Muscle layer of duodenum (tissue), 2 donors: Measurements from ENCODE around the gene TSPAN2.

ENCODE experiments used
- H3K27ac ChIP-seq: one replicate; pipeline ENCODE4 v1.7.0; 2013; ENCODE audit warnings: mild to moderate bottlenecking, low read length
- H3K27me3 ChIP-seq: one replicate; pipeline ENCODE4 v1.7.0; 2013; ENCODE audit warnings: low read depth, mild to moderate bottlenecking, control low read depth, low read length
- H3K36me3 ChIP-seq, 2 donors: one replicate each; pipeline ENCODE4 v1.7.0; 2013; ENCODE audit warnings: low read length in 2 of 2, control low read depth in 1 of 2, mild to moderate bottlenecking in 1 of 2; ENCODE audit not compliant: insufficient read depth in 2 of 2, control insufficient read depth in 1 of 2
- H3K4me1 ChIP-seq, 2 donors: one replicate each; pipeline ENCODE4 v1.7.0; 2013; ENCODE audit warnings: low read length in 2 of 2, mild to moderate bottlenecking in 2 of 2, control low read depth in 1 of 2, moderate library complexity in 1 of 2; ENCODE audit not compliant: insufficient read depth in 2 of 2, control insufficient read depth in 1 of 2
- H3K4me3 ChIP-seq, 2 donors: one replicate each; pipeline ENCODE4 v1.7.0; 2013; ENCODE audit warnings: low read length in 2 of 2, low read depth in 1 of 2, mild to moderate bottlenecking in 1 of 2
- H3K9me3 ChIP-seq, 2 donors: one replicate each; pipeline ENCODE4 v1.7.0; 2013; ENCODE audit warnings: low read length in 2 of 2, control low read depth in 1 of 2, mild to moderate bottlenecking in 1 of 2; ENCODE audit not compliant: control insufficient read depth in 1 of 2
- donor health status: healthy.

The TSPAN2 gene

DNA sequence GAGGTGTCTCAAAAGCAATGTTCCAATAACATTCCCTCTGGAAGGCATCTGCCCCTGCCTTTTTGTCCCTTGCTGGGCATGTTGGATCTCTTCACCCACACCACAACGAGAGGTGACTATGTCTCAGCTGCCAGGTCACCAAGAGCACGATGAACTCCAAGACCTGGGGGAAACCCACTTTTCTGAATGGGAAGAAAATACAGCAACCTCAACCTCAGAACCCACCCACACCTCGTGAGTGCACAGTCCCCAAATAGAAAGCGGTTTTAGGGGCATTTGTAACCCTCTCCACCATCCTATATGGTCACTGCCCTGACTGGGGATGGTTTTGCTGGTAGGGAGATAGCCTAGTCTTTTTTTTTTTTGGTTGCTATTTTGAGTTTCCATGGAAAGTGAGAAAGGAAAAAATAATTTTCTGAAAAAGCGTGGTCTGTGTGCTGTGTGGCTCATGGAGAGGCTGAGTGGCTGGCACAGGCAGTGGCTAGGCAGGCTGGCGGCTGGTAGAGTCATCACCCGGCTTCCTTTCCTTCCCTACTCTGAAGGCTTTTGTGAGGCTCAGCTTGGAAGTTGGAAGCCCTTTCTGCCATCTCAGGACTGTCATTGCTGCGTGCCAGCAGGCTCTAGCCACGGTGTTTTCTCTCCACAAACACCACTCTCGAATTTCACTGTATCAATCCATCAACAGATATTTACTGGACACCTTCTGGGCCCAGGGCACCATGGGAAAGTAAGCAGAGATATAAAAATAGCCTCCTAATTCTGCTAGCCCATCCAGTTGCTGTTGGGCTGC lies 15.8 kb downstream of the TSPAN2 start:
- Histone ChIP-seq H3K27me3 (no peaks in the 10 kb centered on the region), H3K9me3 (no peaks in the 10 kb centered on the region), H3K4me3 (no peak overlapping the region), H3K27ac (no peak overlapping the region), H3K36me3 (no peaks in the 10 kb centered on the region), H3K4me1 (peaks cover 0 to 11% of the 10 kb centered on the region in 2 donors)

DNA sequence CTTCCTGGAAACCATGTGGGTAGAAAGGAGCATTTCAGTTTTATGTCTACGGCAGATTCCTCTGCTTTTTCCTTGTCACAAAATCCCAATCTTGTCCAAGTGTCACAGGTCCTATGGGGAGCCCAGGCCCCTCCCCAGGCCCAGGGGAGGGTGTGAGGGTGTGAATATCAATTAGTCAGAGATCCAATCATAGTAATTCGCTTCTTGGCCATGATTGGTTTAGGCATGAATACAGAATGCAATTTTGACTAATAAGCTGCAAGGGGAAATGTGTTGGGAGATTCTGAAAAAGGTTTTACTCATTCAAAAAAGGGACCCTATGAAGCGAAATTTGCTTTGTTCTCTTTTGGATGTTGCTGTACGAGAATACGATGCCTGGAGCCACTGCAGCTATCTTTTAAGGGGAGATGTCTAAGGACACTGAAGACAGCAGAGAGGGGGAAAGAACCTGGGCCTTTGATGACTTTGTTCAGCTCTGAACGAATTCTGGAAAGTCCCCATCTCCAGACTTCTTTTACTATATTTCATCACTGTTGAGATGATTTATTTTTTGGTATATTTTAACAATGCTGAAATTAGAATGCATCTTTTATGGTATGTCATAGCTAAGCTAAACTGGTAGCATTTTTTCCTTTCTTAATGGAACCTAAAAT lies 18.2 kb downstream of the TSPAN2 start:
- Histone ChIP-seq H3K27ac (no peak overlapping the region), H3K4me1 (peaks cover 7 to 11% of the 10 kb centered on the region in 2 donors), H3K9me3 (no peaks in the 10 kb centered on the region), H3K4me3 (no peak overlapping the region), H3K27me3 (no peaks in the 10 kb centered on the region), H3K36me3 (no peaks in the 10 kb centered on the region)

DNA sequence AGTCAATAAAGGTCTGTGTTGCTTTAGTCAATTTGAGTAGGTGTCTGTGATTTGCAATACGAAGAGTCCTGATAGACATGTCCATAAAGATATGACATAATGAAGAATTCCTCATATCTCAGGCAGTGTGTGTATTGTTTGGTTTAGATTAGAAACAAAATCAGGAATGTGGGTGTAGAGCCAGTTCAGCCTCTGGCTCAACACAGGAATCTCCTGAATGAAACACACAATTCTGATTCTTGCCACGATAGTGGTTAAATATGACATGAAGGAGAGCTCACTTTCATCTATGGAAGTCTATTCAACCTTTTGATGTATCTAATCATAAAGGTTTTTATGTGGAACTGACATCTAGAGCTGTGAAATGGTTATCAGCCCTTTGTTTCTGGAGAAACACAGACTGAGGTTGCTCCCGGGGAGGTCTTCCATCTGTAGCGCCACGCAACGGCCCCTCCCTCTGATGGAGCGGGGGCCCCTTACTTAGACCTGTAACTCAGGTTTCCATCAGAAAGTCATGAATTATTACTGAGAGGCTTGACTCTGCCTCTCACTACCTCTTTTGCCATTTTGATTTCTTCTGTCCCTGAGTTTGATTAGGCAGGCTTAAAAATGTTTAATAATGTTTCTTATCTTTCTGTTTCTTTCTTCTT lies 19.5 kb downstream of the TSPAN2 start:
- peaks cover 7 to 11% of the 10 kb centered on the region in 2 donors for H3K4me1 ChIP-seq
- H3K9me3 ChIP-seq: no peaks in the 10 kb centered on the region
- no peak overlapping the region for H3K4me3 ChIP-seq
- peak overlapping the region; percentile 33 for H3K27ac ChIP-seq
- no peaks in the 10 kb centered on the region for H3K27me3 ChIP-seq
- H3K36me3 ChIP-seq: no peaks in the 10 kb centered on the region

DNA sequence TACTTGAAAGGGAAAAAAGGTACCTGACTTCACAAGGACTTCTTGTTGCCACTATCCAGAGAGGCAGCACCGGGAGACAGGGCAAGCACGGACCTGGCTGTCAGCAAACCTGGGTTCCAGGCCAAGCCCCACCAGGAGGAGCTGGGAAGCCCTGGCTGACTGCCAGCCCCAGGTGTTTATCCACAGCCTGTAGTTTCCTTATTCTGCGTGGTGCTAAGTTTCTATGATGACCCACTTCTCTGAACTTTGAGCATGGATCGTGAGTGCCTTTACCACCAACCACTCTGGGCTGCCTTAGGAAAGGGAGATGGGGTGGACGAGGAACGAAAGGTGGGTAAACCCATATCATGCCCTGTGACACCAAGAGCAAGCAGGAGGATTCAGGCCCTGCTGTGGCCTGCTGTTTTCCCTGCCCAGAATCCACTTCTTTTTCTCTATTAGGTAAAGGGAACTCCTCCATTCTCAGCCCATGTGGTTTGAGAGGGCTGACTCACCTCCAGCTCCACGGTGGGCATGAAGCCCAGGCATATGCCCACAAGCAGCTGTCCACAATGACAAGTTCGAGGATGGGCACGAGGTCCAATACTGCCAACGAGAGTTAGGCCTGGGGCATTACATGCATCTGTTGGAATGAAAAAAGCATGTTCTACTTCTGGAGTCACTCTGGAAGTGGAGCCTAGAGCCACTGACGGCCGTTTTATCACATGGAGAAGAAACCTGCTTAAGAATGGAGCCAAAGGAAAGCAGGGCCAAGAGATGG lies 20.3 kb downstream of the TSPAN2 start:
- H3K27me3 ChIP-seq: no peaks in the 10 kb centered on the region
- H3K27ac ChIP-seq: peak overlapping the region; percentile 67
- peaks cover 7 to 11% of the 10 kb centered on the region in 2 donors for H3K4me1 ChIP-seq
- no peaks in the 10 kb centered on the region for H3K9me3 ChIP-seq
- no peak overlapping the region for H3K4me3 ChIP-seq
- no peaks in the 10 kb centered on the region for H3K36me3 ChIP-seq

DNA sequence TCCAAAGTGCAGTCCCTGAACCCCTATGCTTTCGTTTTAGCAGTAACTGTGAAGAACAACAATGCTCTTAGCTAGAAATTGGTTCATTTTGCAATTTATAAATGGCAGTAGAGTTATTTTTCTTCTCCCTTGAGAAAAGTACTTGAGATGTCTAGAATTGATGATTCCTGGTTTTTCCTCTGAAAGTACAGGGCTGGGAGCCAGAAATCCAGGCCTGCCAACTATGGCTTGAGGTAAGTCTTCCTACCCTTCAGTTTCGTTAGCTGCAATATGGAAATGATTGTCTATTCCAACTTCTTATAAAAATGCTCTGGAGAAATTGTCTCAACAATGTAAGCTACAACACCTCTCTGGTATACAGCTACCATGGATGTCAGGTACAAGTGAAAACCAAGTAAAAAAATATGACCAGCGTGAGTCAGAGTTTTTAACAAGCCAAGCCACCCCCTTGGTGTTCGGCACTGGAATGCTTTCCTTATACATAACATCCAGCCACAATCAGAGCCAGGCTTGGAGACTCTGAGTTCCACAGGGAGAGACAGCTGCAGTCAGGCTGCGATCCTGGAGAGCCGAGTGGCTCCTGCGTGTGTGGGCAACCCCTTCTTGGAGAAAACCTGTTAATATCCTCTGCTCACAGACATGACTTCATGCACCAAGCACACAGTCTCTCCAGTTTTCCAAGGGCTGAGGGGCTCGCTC lies 22.0 kb downstream of the TSPAN2 start:
- H3K4me3 ChIP-seq: no peak overlapping the region
- H3K9me3 ChIP-seq: no peaks in the 10 kb centered on the region
- peaks cover 7 to 11% of the 10 kb centered on the region in 2 donors for H3K4me1 ChIP-seq
- H3K36me3 ChIP-seq: no peaks in the 10 kb centered on the region
- H3K27ac ChIP-seq: peak overlapping the region; percentile 67
- H3K27me3 ChIP-seq: no peaks in the 10 kb centered on the region

DNA sequence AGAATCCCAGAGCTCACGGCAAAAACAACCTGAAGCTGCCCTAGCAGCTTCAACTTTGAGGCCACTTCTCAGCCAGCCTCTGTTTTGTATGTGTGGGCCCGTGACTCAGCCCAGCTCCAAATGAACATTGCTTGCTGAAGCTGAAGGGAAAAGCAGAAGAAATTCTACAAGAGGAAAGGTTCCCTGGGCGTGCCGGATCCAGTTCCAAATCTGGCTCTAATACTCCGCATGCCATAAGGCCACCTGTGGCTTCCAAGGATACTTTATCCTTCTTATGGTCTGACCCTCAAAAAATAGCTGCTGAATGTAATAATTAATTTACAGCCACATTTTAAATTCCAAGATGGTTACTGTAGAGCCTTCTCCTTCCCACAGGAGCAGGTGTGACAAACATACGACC lies 24.3 kb downstream of the TSPAN2 start:
- Histone ChIP-seq H3K27me3 (no peaks in the 10 kb centered on the region), H3K9me3 (no peaks in the 10 kb centered on the region), H3K4me1 (peaks cover 5 to 7% of the 10 kb centered on the region in 2 donors), H3K36me3 (no peaks in the 10 kb centered on the region), H3K4me3 (no peak overlapping the region), H3K27ac (no peak overlapping the region)

DNA sequence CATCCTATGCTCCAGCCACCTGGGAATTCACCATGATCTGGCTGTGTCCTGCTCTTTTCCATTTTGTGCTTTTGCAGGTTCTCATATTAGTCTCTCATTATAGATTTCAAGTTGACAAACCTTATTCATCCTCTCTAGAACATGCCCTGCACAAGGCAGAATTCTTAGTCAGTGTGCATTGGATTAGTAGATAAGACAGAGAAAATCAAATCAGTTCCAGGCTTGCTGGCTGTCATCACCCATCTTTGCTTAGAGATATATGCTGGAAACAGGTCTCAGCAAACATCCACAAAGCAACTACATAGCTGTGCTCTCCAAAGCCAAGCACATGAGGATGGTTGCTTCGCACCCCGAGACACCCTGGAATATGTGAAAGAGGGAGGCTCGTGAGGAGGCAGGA lies 24.8 kb downstream of the TSPAN2 start:
- Histone ChIP-seq H3K4me1 (peaks cover 5 to 7% of the 10 kb centered on the region in 2 donors), H3K27ac (no peak overlapping the region)

DNA sequence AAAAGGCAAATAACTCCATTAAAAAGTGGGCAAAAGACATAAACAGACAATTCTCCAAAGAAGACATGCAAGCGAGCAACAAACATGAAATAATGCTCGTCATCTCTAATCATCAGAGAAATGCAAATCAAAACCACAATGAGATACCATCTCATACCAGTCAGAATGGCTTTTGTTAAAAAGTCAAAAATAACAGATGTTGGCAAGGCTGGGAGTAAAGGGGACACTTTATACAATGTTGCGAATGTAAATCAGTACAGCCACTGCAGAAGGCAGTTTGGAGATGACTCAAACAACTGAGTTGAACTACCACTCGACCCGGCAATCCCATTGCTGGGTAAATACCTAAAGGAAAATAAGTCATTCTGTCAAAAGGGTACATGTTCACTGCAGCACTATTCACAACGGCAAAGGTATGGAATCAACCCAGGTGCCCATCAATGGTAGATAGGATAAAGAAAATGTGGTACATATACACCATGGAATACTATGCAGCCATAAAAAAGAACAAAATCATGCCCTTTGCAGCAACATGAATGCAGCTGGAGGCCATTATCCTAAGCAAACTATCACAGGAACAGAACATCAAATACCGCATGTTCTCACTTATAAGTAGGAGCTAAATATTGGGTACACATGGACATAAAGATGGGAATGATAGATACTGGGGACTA lies 25.9 kb downstream of the TSPAN2 start:
- peaks cover 0 to 7% of the 10 kb centered on the region in 2 donors for H3K4me1 ChIP-seq
- H3K9me3 ChIP-seq: no peaks in the 10 kb centered on the region
- H3K27ac ChIP-seq: no peak overlapping the region
- H3K4me3 ChIP-seq: no peak overlapping the region
- H3K36me3 ChIP-seq: peaks cover 0 to 2% of the 10 kb centered on the region in 2 donors
- H3K27me3 ChIP-seq: no peaks in the 10 kb centered on the region

More for the DNA sequence above, 24.8 kb downstream of the TSPAN2 start:
- H3K36me3 ChIP-seq: no peaks in the 10 kb centered on the region
- no peaks in the 10 kb centered on the region for H3K9me3 ChIP-seq
- H3K27me3 ChIP-seq: no peaks in the 10 kb centered on the region
- H3K4me3 ChIP-seq: no peak overlapping the region

DNA sequence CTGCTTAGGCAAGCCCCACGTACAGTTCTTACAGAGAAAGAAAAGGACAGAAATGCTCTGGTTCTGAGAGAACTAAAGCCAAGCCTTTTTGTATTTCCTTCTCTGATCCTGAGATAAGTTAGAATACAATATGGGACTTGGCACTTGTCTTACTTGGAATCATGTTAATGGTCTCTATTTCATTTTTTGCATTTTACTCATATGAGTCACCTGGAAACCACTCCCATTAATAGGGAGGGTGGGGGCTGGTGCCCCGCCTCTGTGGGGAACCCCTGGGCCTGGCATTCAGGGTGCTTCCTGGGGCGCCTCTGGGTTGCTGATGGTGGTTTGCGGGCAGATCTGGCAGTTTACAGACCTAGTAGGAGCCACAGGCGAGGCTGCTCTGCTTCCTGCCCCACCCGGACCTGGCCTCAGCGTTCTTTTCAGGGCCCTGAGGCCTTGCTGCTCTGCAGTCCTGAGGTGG lies 26.7 kb downstream of the TSPAN2 start:
- no peak overlapping the region for H3K4me3 ChIP-seq
- H3K36me3 ChIP-seq: peaks cover 0 to 9% of the 10 kb centered on the region in 2 donors
- no peak overlapping the region for H3K27ac ChIP-seq
- no peaks in the 10 kb centered on the region for H3K27me3 ChIP-seq
- H3K4me1 ChIP-seq: peaks cover 0 to 7% of the 10 kb centered on the region in 2 donors
- no peaks in the 10 kb centered on the region for H3K9me3 ChIP-seq

DNA sequence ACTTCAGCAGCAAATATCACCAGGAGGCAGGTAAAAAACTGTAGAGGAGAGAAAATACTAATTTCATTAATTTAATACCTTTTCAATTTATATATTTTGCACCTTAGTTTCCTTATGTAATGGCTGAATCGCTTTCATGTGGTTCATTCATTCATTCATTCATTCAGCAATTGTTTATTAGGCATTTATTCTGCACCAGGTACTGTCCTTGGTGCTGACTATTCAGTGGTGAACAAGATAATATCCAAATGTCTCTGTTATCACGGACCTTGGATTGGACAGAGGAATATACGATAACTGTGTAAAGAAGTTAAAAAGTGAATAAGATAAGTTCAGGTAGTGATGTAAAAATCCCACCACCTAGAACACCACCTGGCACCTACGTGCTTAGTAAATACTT lies 28.8 kb downstream of the TSPAN2 start:
- H3K4me1 ChIP-seq: peaks cover 0 to 4% of the 10 kb centered on the region in 2 donors
- peaks cover 0 to 9% of the 10 kb centered on the region in 2 donors for H3K36me3 ChIP-seq
- H3K9me3 ChIP-seq: no peaks in the 10 kb centered on the region
- no peak overlapping the region for H3K27ac ChIP-seq
- H3K4me3 ChIP-seq: no peak overlapping the region
- no peaks in the 10 kb centered on the region for H3K27me3 ChIP-seq
